Sigmoid colon (tissue), 7 donors: ENCODE data around the gene GMDS. TPM values are rescaled to one million over a fixed set of nuclear protein-coding genes. Genes with fewer than 3 reads are reported as not detected.

Source experiments
- DNase-seq: peaks from one replicate; pipeline ENCODE4 v3.0.0-alpha.2; 2019
- H3K27ac ChIP-seq, 4 donors: fragments of 200-600 bp; sonication (generic); one replicate each; pipeline ENCODE4 v1.5.1; 2016 to 2019; ENCODE audit warnings: mild to moderate bottlenecking in 1 of 4
- H3K27me3 ChIP-seq, 3 donors: fragments of 200-600 bp; sonication (generic); one replicate each; pipeline ENCODE4 v1.5.1; 2019; ENCODE audit warnings: mild to moderate bottlenecking in 1 of 3
- H3K36me3 ChIP-seq, 4 donors: fragments of 200-600 bp; sonication (generic); one replicate each; pipeline ENCODE4 v1.5.1; 2016 to 2019
- H3K4me1 ChIP-seq, 4 donors: fragments of 200-600 bp; sonication (generic); one replicate each; pipeline ENCODE4 v1.5.1; 2017 to 2019
- H3K4me3 ChIP-seq, 4 donors: fragments of 200-600 bp; sonication (generic); one replicate each; pipeline ENCODE4 v1.5.1; 2017 to 2019; ENCODE audit warnings: mild to moderate bottlenecking in 2 of 4, moderate library complexity in 1 of 4
- H3K9me3 ChIP-seq, 4 donors: fragments of 200-600 bp in 3 of 4; sonication (generic) in 3 of 4; one replicate each; pipeline versions ENCODE4 v1.5.1 to v1.6.1; 2013 to 2019
- CTCF ChIP-seq, 4 experiments: fragments of 450-650 bp in 3 of 4; fragments of 200-600 bp in 1 of 4; IDR thresholded peaks; one replicate each; pipeline ENCODE4 v1.5.1; 2016 to 2019; ENCODE audit warnings: antibody characterized with exemption in 4 of 4, mild to moderate bottlenecking in 3 of 4, moderate library complexity in 2 of 4
- EP300 ChIP-seq, 4 donors: sonication (generic); formaldehyde crosslinking; IDR thresholded peaks; one replicate each; pipeline ENCODE4 v1.6.1; 2017; ENCODE audit warnings: antibody characterized with exemption in 4 of 4
- POLR2A ChIP-seq, 2 donors: fragments of 450-650 bp; IDR thresholded peaks; one replicate each; pipeline ENCODE4 v1.6.1; 2016; ENCODE audit warnings: antibody characterized with exemption in 2 of 2, mild to moderate bottlenecking in 2 of 2, moderate library complexity in 2 of 2
- POLR2AphosphoS5 ChIP-seq, 4 donors: sonication (generic); formaldehyde crosslinking; IDR thresholded peaks; one replicate each; pipeline ENCODE4 v1.6.1; 2017; ENCODE audit warnings: antibody characterized with exemption in 4 of 4
- WGBS, 2 donors: extraction: QIAGEN DNeasy Blood & Tissue Kit; methylation state at CpG; one replicate each; pipeline ENCODE4 v1.1.7; 2013; 5-methylcytosine and 5-hydroxymethylcytosine counted together
- intact Hi-C: fragments of 100-400 bp; cut with DNase I; formaldehyde crosslinking; loops from one replicate; pipeline ENCODE4 v1.15.1; 2023
- polyA plus RNA-seq, 3 donors: library from polyadenylated mRNA; stranded (reverse); fragments of 200-250 nt; gene quantifications; one replicate each; pipeline ENCODE4 v1.2.3, GENCODE V29; 2013
- total RNA-seq, 4 donors: library from RNA; depleted of rRNA; stranded (reverse); fragments of >200 nt; gene quantifications; one replicate each; pipeline ENCODE4 v1.1.0, GENCODE V29; 2016
- donor health status: healthy with polysubstance abuse.
- donor health status: Bipolar disorder and iron deficiency.
- donor health status: healthy.

Gene GMDS
- total and polyA plus RNA-seq, 7 donors: 3.1 to 173 (median 9.4) TPM

DNA sequence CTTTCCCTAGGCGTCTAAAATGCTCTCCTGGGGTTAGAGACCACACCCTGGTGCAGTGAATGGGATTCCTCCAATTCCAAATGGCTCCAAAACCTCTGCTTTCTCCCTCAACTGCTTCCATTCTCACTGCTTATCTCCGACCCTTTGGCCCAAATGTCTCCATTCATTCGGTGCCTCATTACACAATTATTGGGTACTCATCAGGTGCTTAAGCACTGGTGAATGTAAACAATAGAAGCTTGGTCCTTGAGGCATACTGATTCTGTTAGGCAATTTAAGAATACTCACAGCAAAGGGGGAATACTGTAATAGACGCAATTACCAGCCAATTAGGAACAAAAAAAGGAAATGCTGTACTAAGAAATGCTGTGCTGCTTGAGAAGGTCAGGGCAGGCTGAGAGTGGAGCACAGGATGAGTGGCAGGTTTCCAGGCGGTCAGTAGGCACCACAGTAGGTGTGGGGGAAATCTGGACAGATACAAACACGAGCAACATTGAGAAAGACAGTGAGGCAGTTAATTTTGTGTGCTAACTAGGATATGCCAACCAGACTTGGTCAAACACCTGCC is 23.0 kb downstream of the GMDS start:
- H3K4me1 ChIP-seq: no peaks in the 10 kb centered on the region
- no peaks in the 10 kb centered on the region for H3K9me3 ChIP-seq
- no peak for DNase-seq
- no peaks in the 10 kb centered on the region for H3K36me3 ChIP-seq
- intact Hi-C loops: no loop called here
- peak overlapping the region in 1 of 4 donors; percentile 32 for H3K27ac ChIP-seq
- no peak for TF ChIP-seq EP300 (IDR thresholded peaks at IDR 0.05)
- TF ChIP-seq CTCF (IDR thresholded peaks at IDR 0.05): no peak
- TF ChIP-seq POLR2A (IDR thresholded peaks at IDR 0.05): no peak
- no peak for TF ChIP-seq POLR2AphosphoS5 (IDR thresholded peaks at IDR 0.05)
- peak overlapping the region in 3 of 4 donors; percentile 29 to 39 (median 34) for H3K4me3 ChIP-seq
- no peaks in the 10 kb centered on the region for H3K27me3 ChIP-seq
- 28 to 41% methylated on average over 6 of the region's 6 CpGs for WGBS, 2 donors

- Histone ChIP-seq H3K27ac (peak overlapping the region in 2 of 4 donors; percentile 25 to 32), H3K9me3 (no peaks in the 10 kb centered on the region), H3K36me3 (no peaks in the 10 kb centered on the region), H3K27me3 (no peaks in the 10 kb centered on the region), H3K4me3 (peak overlapping the region in 3 of 4 donors; percentile 29 to 39 (median 34)), H3K4me1 (no peaks in the 10 kb centered on the region)
- intact Hi-C loops: no loop called here
- TF ChIP-seq POLR2AphosphoS5 (IDR thresholded peaks at IDR 0.05) (no peak), POLR2A (IDR thresholded peaks at IDR 0.05) (no peak)
- WGBS, 2 donors: 10 to 24% methylated on average over 6 of the region's 6 CpGs
- DNase-seq: no peak
Measured at GRCh38 chr6:2221726-2222274, 23.6 kb downstream of the GMDS start.

GRCh38 chr6:2220154-2220553 is 25.3 kb downstream of the GMDS start:
- DNase-seq: no peak
- no peak for TF ChIP-seq CTCF (IDR thresholded peaks at IDR 0.05)
- no peak for TF ChIP-seq POLR2A (IDR thresholded peaks at IDR 0.05)
- no peak for TF ChIP-seq EP300 (IDR thresholded peaks at IDR 0.05)
- no peak for TF ChIP-seq POLR2AphosphoS5 (IDR thresholded peaks at IDR 0.05)
- Histone ChIP-seq H3K4me1 (no peaks in the 10 kb centered on the region), H3K36me3 (no peaks in the 10 kb centered on the region), H3K27me3 (no peaks in the 10 kb centered on the region), H3K9me3 (no peaks in the 10 kb centered on the region), H3K4me3 (no peak overlapping the region), H3K27ac (no peak overlapping the region)
- 91 to 93% methylated on average over 6 of the region's 6 CpGs for WGBS, 2 donors
- intact Hi-C loops: no loop called here

DNA sequence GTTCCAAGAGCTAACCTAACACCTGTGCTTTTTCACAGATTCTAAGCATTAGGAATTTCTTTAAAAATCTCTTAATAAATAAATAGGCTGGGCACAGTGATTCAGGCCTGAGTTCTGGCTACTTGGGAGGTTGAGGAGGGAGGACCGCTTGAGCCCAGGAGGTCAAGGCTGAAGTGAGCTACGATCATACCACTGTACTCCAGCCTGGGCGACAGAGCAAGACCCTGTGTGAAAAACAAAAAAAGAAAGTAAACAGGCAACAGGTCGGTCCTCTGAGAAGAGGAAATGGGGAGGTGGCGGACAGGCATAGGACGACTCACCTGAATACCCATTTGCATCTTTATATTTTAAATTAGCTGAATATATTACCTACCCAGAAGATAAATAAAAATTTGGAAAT is 26.5 kb downstream of the GMDS start:
- no peaks in the 10 kb centered on the region for H3K27me3 ChIP-seq
- TF ChIP-seq POLR2A (IDR thresholded peaks at IDR 0.05): no peak
- TF ChIP-seq CTCF (IDR thresholded peaks at IDR 0.05): no peak
- TF ChIP-seq POLR2AphosphoS5 (IDR thresholded peaks at IDR 0.05): no peak
- TF ChIP-seq EP300 (IDR thresholded peaks at IDR 0.05): no peak
- intact Hi-C loops: no loop called here

GRCh38 chr6:2216794-2217383 is 28.5 kb downstream of the GMDS start:
- intact Hi-C loops: no loop called here
- WGBS, 2 donors: 90 to 94% methylated on average over 13 of the region's 13 CpGs

More for the DNA sequence above, 26.5 kb downstream of the GMDS start:
- 90 to 91% methylated on average over 6 of the region's 6 CpGs for WGBS, 2 donors
- H3K4me3 ChIP-seq: no peak overlapping the region
- H3K27ac ChIP-seq: no peak overlapping the region
- H3K9me3 ChIP-seq: no peaks in the 10 kb centered on the region
- DNase-seq: no peak
- H3K4me1 ChIP-seq: no peaks in the 10 kb centered on the region
- H3K36me3 ChIP-seq: no peaks in the 10 kb centered on the region

More at GRCh38 chr6:2216794-2217383, 28.5 kb downstream of the GMDS start:
- no peak for DNase-seq
- H3K4me1 ChIP-seq: no peaks in the 10 kb centered on the region
- H3K4me3 ChIP-seq: no peak overlapping the region
- H3K27me3 ChIP-seq: no peaks in the 10 kb centered on the region
- H3K36me3 ChIP-seq: no peaks in the 10 kb centered on the region
- no peaks in the 10 kb centered on the region for H3K9me3 ChIP-seq
- no peak overlapping the region for H3K27ac ChIP-seq
- no peak for TF ChIP-seq EP300 (IDR thresholded peaks at IDR 0.05)
- no peak for TF ChIP-seq CTCF (IDR thresholded peaks at IDR 0.05)
- TF ChIP-seq POLR2A (IDR thresholded peaks at IDR 0.05): no peak
- TF ChIP-seq POLR2AphosphoS5 (IDR thresholded peaks at IDR 0.05): no peak
